ENCODE data around the gene PTOV1. TPM values are rescaled to one million over a fixed set of nuclear protein-coding genes. Genes with fewer than 3 reads are reported as not detected.

PTOV1 gene
- total RNA-seq, 4 donors from 2014 or later = 88.3 to 148 (median 98.9) TPM

DNA sequence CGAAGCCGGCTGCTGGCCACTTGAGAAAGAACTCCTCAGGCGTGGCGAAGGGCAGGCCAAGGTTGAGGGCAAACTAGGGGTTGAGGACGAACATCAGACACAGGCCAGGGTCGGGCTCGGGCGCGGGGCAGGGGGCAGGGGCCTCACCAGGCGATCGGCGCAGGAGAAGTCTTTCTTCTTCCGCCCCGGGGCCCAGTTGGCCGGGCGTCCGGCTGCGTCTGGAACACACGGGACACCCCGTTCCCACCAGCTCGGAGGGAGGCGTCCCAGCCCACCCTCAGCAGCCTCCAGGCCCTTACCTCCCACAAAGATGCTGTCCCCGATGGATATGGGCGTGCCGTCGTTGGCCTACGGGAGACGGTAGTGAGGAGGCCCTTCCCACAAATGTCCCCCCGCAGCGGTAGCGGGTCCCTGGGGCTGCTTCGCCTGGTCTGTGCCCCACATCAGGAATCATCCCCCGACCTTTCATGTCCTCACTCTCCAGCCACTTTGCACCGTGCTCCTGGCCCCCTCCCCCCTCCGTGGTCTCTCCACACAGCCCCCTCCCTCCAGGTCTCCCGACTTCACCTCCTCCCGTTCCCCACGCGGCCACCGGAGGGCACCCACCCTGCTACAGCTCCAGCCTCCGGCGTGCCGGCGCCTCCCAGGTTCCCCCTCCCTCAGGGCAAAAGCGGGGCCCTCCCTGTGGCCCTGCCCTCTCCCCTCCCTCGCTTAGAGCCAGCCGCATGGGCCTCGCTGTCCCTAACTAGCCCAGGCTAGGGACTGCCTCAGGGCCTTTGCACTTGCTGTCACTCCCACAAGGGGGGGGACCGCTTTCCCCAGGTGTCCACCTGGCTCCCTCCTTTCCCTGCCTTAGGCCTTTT, 11.7 kb downstream of the PTOV1 start:
- no peaks in the 10 kb centered on the region for H3K27me3 ChIP-seq
- peak; percentile 40 to 44 for DNase-seq
- peaks cover 24 to 35% of the 10 kb centered on the region in 2 donors for H3K36me3 ChIP-seq
- peaks cover 7 to 22% of the 10 kb centered on the region in 2 donors for H3K4me1 ChIP-seq
- no peaks in the 10 kb centered on the region for H3K9me3 ChIP-seq
- no peak overlapping the region for H3K4me3 ChIP-seq (replicated peaks in 1 of 3)
- H3K27ac ChIP-seq = no peak overlapping the region
- intact Hi-C loops (cut with DNase I) = no loop called here
- TF ChIP-seq, protein P1, sequence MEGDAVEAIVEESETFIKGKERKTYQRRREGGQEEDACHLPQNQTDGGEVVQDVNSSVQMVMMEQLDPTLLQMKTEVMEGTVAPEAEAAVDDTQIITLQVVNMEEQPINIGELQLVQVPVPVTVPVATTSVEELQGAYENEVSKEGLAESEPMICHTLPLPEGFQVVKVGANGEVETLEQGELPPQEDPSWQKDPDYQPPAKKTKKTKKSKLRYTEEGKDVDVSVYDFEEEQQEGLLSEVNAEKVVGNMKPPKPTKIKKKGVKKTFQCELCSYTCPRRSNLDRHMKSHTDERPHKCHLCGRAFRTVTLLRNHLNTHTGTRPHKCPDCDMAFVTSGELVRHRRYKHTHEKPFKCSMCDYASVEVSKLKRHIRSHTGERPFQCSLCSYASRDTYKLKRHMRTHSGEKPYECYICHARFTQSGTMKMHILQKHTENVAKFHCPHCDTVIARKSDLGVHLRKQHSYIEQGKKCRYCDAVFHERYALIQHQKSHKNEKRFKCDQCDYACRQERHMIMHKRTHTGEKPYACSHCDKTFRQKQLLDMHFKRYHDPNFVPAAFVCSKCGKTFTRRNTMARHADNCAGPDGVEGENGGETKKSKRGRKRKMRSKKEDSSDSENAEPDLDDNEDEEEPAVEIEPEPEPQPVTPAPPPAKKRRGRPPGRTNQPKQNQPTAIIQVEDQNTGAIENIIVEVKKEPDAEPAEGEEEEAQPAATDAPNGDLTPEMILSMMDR (IDR thresholded peaks at IDR 0.05) = no peak
- 70 to 78% methylated on average over 28 to 41 of the region's 49 CpGs for WGBS, 2 donors

DNA sequence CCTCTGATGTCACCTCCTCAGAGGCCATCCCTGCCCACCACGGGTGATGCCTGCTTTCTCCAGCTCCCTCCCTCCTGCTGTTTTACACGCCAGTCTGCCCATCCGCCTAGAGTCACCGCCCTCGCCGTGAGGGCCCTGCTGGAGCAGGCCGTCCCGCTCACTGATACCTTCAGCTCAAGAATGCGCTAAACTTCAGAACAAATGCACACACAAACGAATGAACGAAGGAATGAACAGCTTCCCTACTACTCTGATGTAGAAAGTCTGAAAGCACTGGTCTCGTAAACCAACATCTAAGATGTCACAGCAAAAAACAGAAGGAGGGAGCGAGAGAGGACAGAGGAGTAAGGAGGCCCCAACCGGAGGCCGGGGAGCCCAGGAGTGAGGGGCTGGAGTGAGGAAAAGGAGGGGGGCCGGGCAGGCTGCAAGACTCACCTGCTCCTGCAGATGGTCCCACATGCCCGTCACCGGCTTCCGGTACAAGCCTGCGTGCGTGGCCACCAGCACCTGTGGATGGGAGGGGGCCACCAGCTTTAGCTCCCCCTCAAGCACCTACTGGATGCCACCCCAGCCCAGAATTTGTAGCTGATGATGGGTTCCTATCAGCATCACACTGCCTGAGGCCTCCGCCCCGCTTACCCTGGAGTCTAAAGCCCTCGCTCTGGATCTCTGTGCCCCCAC, 12.4 kb downstream of the PTOV1 start:
- no peak for TF ChIP-seq POLR2A (IDR thresholded peaks at IDR 0.05)
- TF ChIP-seq, protein P1 (IDR thresholded peaks at IDR 0.05) = no peak
- Histone ChIP-seq H3K27me3 (no peaks in the 10 kb centered on the region), H3K36me3 (peaks cover 17 to 30% of the 10 kb centered on the region in 2 donors), H3K4me1 (peaks cover 8 to 27% of the 10 kb centered on the region in 2 donors), H3K9me3 (no peaks in the 10 kb centered on the region), H3K27ac (no peak overlapping the region), H3K4me3 (replicated peaks in 1 of 3) (no peak overlapping the region)
- WGBS, 2 donors = 93 to 94% methylated on average over 24 of the region's 24 CpGs
- intact Hi-C loops (cut with DNase I) = no loop called here
- DNase-seq = no peak

DNA sequence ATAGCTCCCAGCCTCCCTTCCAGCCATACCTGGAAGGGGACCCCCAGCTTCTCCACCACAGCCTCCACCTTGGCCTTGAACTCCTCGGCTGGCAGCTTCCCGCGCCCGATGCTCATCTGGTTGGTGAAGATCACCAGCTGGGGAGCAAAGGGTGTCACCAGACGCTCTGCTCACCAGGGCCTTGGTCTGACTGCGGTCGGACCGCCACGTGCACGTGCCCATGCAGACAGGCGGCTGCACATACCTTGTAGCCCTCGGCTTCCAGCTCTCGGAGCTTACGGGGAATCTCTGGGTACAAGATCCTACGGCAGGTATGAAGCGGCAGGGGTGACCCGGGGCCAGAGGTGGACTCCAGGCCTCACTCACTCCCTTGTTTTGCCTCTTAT, 13.0 kb downstream of the PTOV1 start:
- Histone ChIP-seq H3K9me3 (no peaks in the 10 kb centered on the region), H3K4me1 (peaks cover 13 to 33% of the 10 kb centered on the region in 2 donors), H3K4me3 (replicated peaks in 1 of 3) (no peak overlapping the region), H3K27me3 (no peaks in the 10 kb centered on the region), H3K27ac (no peak overlapping the region), H3K36me3 (peaks cover 11 to 30% of the 10 kb centered on the region in 2 donors)
- no peak for DNase-seq
- TF ChIP-seq, protein P1 (IDR thresholded peaks at IDR 0.05) = no peak
- no peak for TF ChIP-seq POLR2A (IDR thresholded peaks at IDR 0.05)
- 94 to 97% methylated on average over 7 to 17 of the region's 17 CpGs for WGBS, 2 donors
- intact Hi-C loops (cut with DNase I) = no loop called here

DNA sequence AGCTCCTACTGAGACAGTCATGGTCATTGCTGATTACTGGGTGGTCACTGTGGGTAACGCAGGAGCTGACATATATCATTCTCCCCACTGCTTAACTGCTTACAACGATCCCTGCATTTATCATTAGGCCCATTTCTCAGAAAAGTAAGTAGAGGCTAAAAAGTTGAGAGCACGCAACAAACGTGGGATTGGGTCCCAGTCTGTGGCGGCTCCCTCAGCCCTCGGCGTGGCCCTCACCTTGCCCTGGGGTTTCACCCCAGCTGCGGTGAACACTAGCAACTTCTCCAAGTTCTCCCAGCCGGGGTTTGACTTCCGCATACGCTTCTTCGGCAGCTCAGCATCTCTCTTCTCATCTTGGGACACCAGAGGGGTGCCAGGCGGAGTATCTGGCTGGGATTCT, 13.9 kb downstream of the PTOV1 start:
- intact Hi-C loops (cut with DNase I) = no loop called here
- peaks cover 10 to 22% of the 10 kb centered on the region in 2 donors for H3K36me3 ChIP-seq
- TF ChIP-seq POLR2A (IDR thresholded peaks at IDR 0.05) = no peak
- TF ChIP-seq, protein P1 (IDR thresholded peaks at IDR 0.05) = no peak
- H3K27ac ChIP-seq = no peak overlapping the region
- H3K9me3 ChIP-seq = no peaks in the 10 kb centered on the region
- DNase-seq = no peak
- 92 to 94% methylated on average over 13 of the region's 13 CpGs for WGBS, 2 donors
- no peak overlapping the region for H3K4me3 ChIP-seq (replicated peaks in 1 of 3)
- peaks cover 15 to 35% of the 10 kb centered on the region in 2 donors for H3K4me1 ChIP-seq
- H3K27me3 ChIP-seq = no peaks in the 10 kb centered on the region
